DND-41 (cell line): ENCODE data around the gene DNAH10.

Experiments
- ATAC-seq: fragments of 200-7000 bp; cut with Tn5 transposase; 3 replicates; pipeline ENCODE4 v1.9.1; 2021; ENCODE audit warnings: low read depth; ENCODE audit not compliant: insufficient read depth
- DNase-seq: peaks from one replicate; pipeline ENCODE4 v3.0.0-alpha.2; 2020
- H2AFZ ChIP-seq: 2 replicates; pipeline ENCODE4 v1.6.0; 2012; ENCODE audit warnings: low read depth, low read length
- H3K27ac ChIP-seq: 2 replicates; pipeline ENCODE4 v1.5.1; 2012; ENCODE audit warnings: low read length, inconsistent platforms
- H3K27me3 ChIP-seq: fragments of 200-600 bp; sonication (generic); 2 replicates; pipeline ENCODE4 v1.6.0; 2012; ENCODE audit warnings: low read length, mild to moderate bottlenecking, inconsistent platforms; ENCODE audit not compliant: insufficient read depth, poor library complexity
- H3K36me3 ChIP-seq: 2 replicates; pipeline ENCODE4 v1.5.1; 2012; ENCODE audit warnings: low read length, inconsistent platforms; ENCODE audit not compliant: insufficient read depth
- H3K4me1 ChIP-seq: 2 replicates; pipeline ENCODE4 v1.5.1; 2012; ENCODE audit warnings: mild to moderate bottlenecking, low read length; ENCODE audit not compliant: insufficient read depth
- H3K4me2 ChIP-seq: 2 replicates; pipeline ENCODE4 v1.6.0; 2012; ENCODE audit warnings: mild to moderate bottlenecking, moderate library complexity, low read length, inconsistent platforms; ENCODE audit not compliant: insufficient read depth
- H3K4me3 ChIP-seq, 2 experiments: fragments of 200-600 bp in 1 of 2; shearing (Covaris generic) in 1 of 2; 2 replicates each; pipeline ENCODE4 v1.5.1; 2012 to 2016; ENCODE audit warnings: inconsistent platforms in 2 of 2, low read length in 2 of 2, mild to moderate bottlenecking in 2 of 2, low read depth in 1 of 2, moderate library complexity in 1 of 2
- H3K79me2 ChIP-seq: 2 replicates; pipeline ENCODE4 v1.6.0; 2012; ENCODE audit warnings: low read length, inconsistent platforms; ENCODE audit not compliant: insufficient read depth
- H3K9ac ChIP-seq: 2 replicates; pipeline ENCODE4 v1.6.0; 2012; ENCODE audit warnings: low read depth, mild to moderate bottlenecking, inconsistent platforms, low read length, moderate library complexity
- H3K9me3 ChIP-seq: 2 replicates; pipeline ENCODE4 v1.5.1; 2012; ENCODE audit warnings: low read length, moderate library complexity, mild to moderate bottlenecking, inconsistent platforms; ENCODE audit not compliant: insufficient read depth, severe bottlenecking
- H4K20me1 ChIP-seq: 2 replicates; pipeline ENCODE4 v1.6.0; 2012; ENCODE audit warnings: low read length; ENCODE audit not compliant: insufficient read depth
- EZH2 ChIP-seq: IDR thresholded peaks from 3 replicates; pipeline ENCODE4 v1.6.1; 2012; ENCODE audit warnings: borderline replicate concordance, low read depth, mild to moderate bottlenecking, moderate library complexity, low read length, inconsistent platforms; ENCODE audit not compliant: severe bottlenecking
- TF ChIP-seq, protein P1 (sequence below): IDR thresholded peaks from 2 replicates; pipeline ENCODE4 v1.5.1; 2012; ENCODE audit warnings: borderline replicate concordance, low read length, moderate library complexity, mild to moderate bottlenecking; ENCODE audit not compliant: poor library complexity, severe bottlenecking; ENCODE audit errors: extremely low read depth

The DNAH10 gene

DNA sequence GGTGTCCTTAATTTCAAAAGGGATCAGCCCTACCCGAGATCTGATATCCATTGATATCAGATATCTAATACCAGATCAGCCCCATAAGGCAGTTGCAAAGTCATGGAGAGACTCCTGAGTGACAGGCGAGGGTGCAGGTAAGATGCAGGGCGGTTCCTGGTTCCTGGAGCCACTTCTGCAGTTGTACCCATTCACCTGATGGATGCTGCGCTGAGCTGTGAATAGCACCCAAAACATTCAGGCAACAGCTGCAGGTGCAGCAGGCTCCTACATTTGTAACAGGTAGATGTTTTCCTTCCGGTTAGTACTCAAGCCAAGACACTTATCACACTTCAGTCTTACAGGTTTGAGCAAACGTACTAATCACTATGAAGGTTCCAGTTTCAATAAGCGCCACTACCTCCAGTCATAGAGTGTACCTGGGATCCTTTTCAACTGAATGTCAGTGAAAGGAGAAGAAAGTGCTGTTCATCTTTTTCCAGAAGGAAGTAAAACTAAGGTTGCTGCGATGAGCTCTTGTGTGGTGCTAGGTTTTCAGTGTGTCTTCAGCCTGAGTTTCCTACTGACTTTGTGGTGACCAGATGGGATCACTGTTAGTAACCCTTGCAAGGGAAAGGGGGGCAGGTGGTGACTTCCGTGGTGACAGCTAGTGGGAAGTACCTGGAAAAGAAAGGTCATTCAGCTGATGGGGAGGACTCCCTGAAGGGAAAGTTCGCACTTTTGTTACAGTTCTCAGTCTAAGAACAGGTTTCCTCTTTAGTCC is 48.1 kb upstream of the DNAH10 start:
- H3K9me3 ChIP-seq = no peaks in the 10 kb centered on the region
- peaks cover 3% of the 10 kb centered on the region; the same call in 1 of the 2 replicates for H3K36me3 ChIP-seq
- no peak overlapping the region; the same call in 1 of the 2 replicates for H3K27ac ChIP-seq
- DNase-seq = no peak
- peak overlapping the region in 1 of 2 experiments; percentile 99; a peak in 2 of 4 replicates for H3K4me3 ChIP-seq
- H4K20me1 ChIP-seq = peaks cover 9% of the 10 kb centered on the region; the same call in 1 of the 2 replicates
- peak overlapping the region; percentile 89 for H3K9ac ChIP-seq
- no peak for TF ChIP-seq EZH2
- TF ChIP-seq, protein P1, sequence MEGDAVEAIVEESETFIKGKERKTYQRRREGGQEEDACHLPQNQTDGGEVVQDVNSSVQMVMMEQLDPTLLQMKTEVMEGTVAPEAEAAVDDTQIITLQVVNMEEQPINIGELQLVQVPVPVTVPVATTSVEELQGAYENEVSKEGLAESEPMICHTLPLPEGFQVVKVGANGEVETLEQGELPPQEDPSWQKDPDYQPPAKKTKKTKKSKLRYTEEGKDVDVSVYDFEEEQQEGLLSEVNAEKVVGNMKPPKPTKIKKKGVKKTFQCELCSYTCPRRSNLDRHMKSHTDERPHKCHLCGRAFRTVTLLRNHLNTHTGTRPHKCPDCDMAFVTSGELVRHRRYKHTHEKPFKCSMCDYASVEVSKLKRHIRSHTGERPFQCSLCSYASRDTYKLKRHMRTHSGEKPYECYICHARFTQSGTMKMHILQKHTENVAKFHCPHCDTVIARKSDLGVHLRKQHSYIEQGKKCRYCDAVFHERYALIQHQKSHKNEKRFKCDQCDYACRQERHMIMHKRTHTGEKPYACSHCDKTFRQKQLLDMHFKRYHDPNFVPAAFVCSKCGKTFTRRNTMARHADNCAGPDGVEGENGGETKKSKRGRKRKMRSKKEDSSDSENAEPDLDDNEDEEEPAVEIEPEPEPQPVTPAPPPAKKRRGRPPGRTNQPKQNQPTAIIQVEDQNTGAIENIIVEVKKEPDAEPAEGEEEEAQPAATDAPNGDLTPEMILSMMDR = no peak
- H2AFZ ChIP-seq = no peak overlapping the region
- peaks cover 34% of the 10 kb centered on the region for H3K4me1 ChIP-seq
- H3K79me2 ChIP-seq = peaks cover 46% of the 10 kb centered on the region
- no peaks in the 10 kb centered on the region for H3K27me3 ChIP-seq
- peak overlapping the region; percentile 91 for H3K4me2 ChIP-seq
- ATAC-seq = no peak

DNA sequence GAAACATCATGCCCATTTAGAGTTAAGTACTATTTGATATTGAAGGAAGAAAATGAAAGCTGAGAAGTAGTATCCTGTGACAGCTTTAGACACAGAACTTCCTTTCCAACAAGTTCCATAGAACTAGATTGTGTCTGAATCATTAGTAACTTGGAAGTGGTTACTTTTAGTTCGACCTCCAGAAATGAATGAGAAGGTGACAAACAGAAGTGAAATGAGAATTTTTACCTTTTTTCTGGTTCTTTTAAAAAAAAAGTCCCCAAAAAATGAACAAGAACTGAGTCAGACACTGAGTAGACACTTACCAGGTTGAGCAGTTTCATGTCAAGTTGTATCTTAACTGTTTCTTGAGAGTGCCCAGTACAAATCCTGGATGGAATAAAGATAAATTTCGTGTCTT is 46.9 kb upstream of the DNAH10 start:
- no peak for TF ChIP-seq EZH2
- TF ChIP-seq, protein P1 = no peak
- ATAC-seq = no peak
- Histone ChIP-seq H3K4me3 (no peak overlapping the region), H3K4me1 (peaks cover 34% of the 10 kb centered on the region), H4K20me1 (peaks cover 9% of the 10 kb centered on the region; the same call in 1 of the 2 replicates), H3K27me3 (no peaks in the 10 kb centered on the region), H2AFZ (no peak overlapping the region), H3K36me3 (peaks cover 11% of the 10 kb centered on the region), H3K9ac (no peak overlapping the region), H3K79me2 (peaks cover 50% of the 10 kb centered on the region), H3K27ac (peak overlapping the region; percentile 29; the same call in 1 of the 2 replicates), H3K4me2 (no peak overlapping the region), H3K9me3 (no peaks in the 10 kb centered on the region)
- no peak for DNase-seq

DNA sequence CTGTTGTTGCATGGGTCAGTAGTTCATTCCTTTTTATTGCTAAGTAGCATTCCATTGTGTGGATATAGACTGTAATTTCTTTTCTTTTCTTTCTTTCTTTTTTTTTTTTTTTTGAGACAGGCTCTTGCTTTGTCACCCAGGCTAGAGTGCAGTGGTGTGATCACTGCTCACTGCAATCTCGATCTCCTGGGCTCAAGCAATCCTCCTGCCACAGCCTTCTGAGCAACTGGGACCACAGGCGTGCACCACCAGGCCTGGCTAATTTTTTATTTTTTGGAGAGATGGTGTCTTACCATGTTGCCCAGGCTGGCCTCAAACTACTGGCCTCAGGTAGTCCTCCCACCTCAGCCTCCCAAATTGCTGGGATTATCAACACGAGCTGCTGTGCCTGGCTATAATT is 44.8 kb upstream of the DNAH10 start:
- H3K27me3 ChIP-seq = no peaks in the 10 kb centered on the region
- peaks cover 26% of the 10 kb centered on the region for H3K4me1 ChIP-seq
- no peak overlapping the region for H3K4me3 ChIP-seq
- H3K9ac ChIP-seq = no peak overlapping the region
- H3K9me3 ChIP-seq = no peaks in the 10 kb centered on the region
- H3K79me2 ChIP-seq = peaks cover 49% of the 10 kb centered on the region
- no peak overlapping the region for H2AFZ ChIP-seq
- no peak for ATAC-seq
- no peak for DNase-seq
- H4K20me1 ChIP-seq = peaks cover 9% of the 10 kb centered on the region; the same call in 1 of the 2 replicates
- peaks cover 31% of the 10 kb centered on the region for H3K36me3 ChIP-seq
- TF ChIP-seq, protein P1 = no peak
- TF ChIP-seq EZH2 = no peak
- no peak overlapping the region for H3K27ac ChIP-seq
- no peak overlapping the region for H3K4me2 ChIP-seq
